ENCODE measurements around the gene C17orf100. TPM values are rescaled to one million over a fixed set of nuclear protein-coding genes. Genes with fewer than 3 reads are reported as not detected.

The C17orf100 gene
- total and polyA plus RNA-seq, 2 of the 13 experiments (the other 11 are each of a cell fraction or from before 2014, with no cell fraction given): 3.6 to 8.7 TPM

- TF ChIP-seq JUNB (CRISPR knock-in tag; IDR thresholded peaks at IDR 0.05; ENCODE audit: borderline replicate concordance) (no peak), ZNF143 (CRISPR knock-in tag; IDR thresholded peaks at IDR 0.05) (peak; percentile 90), NFIC (IDR thresholded peaks at IDR 0.05; ENCODE audit: low read length) (no peak), PRDM4 (CRISPR knock-in tag; IDR thresholded peaks at IDR 0.05; ENCODE audit: borderline replicate concordance) (0 out of 2 replicates have a peak, but pooled peaks have one; percentile 5), ZNF562 (CRISPR knock-in tag; IDR thresholded peaks at IDR 0.05; ENCODE audit: borderline replicate concordance) (no peak), HMGXB3 (CRISPR knock-in tag; IDR thresholded peaks at IDR 0.05; ENCODE audit: borderline replicate concordance) (no peak), U2AF2 (IDR thresholded peaks at IDR 0.05; ENCODE audit: low read depth, low read length) (no peak), ETS1 (CRISPR knock-in tag; IDR thresholded peaks at IDR 0.05) (no peak), ZHX2 (IDR thresholded peaks at IDR 0.05; ENCODE audit: low read depth) (no peak), ZHX2 (CRISPR knock-in tag; IDR thresholded peaks at IDR 0.05; ENCODE audit: borderline replicate concordance) (0 out of 2 replicates have a peak, but pooled peaks have one; percentile 20), RXRA (CRISPR knock-in tag; IDR thresholded peaks at IDR 0.05) (no peak), ZNF30 (CRISPR knock-in tag; IDR thresholded peaks at IDR 0.05) (no peak)
Measured at GRCh38 chr17:6651354-6651918, at the start of gene C17orf100, which contains the start of gene MED31 (continued).
